GM04504 (cell line): Measurements from ENCODE around the gene LMCD1.
A peak's percentile ranks its signal among the peaks of the same experiment; 100 is the strongest.

ENCODE experiments used
- DNase-seq: peaks from one replicate; pipeline ENCODE4 v3.0.0-alpha.2; 2012; ENCODE audit warnings: low read depth

The LMCD1 gene

GRCh38 chr3:8584661-8585060 lies 83.0 kb downstream of the LMCD1 start:
- no peak for DNase-seq

GRCh38 chr3:8589880-8590556 lies 88.4 kb downstream of the LMCD1 start:
- peak; percentile 69 for DNase-seq

- no peak for DNase-seq
Observed at GRCh38 chr3:8593021-8593827, 91.6 kb downstream of the LMCD1 start.

- no peak for DNase-seq
Observed at GRCh38 chr3:8595252-8595651, 93.6 kb downstream of the LMCD1 start.

GRCh38 chr3:8595695-8596115 lies 94.1 kb downstream of the LMCD1 start:
- DNase-seq = no peak

- no peak for DNase-seq
Observed at GRCh38 chr3:8596321-8597218, 94.9 kb downstream of the LMCD1 start.

GRCh38 chr3:8597219-8597853 lies 95.7 kb downstream of the LMCD1 start:
- no peak for DNase-seq

GRCh38 chr3:8599146-8599545 lies 97.5 kb downstream of the LMCD1 start:
- DNase-seq = no peak

- DNase-seq = no peak
Observed at GRCh38 chr3:8600457-8600856, 98.8 kb downstream of the LMCD1 start.

- no peak for DNase-seq
Observed at GRCh38 chr3:8603115-8603710, 101.6 kb downstream of the LMCD1 start.

- no peak for DNase-seq
Observed at GRCh38 chr3:8604006-8604405, 102.4 kb downstream of the LMCD1 start.

GRCh38 chr3:8604988-8605387 lies 103.4 kb downstream of the LMCD1 start:
- no peak for DNase-seq

GRCh38 chr3:8606701-8607231 lies 105.1 kb downstream of the LMCD1 start:
- DNase-seq = no peak

- DNase-seq = peak; percentile 51
Observed at GRCh38 chr3:8607234-8608040, 105.8 kb downstream of the LMCD1 start.

- no peak for DNase-seq
Observed at GRCh38 chr3:8608041-8608790, 106.6 kb downstream of the LMCD1 start.

GRCh38 chr3:8608791-8609467 lies 107.3 kb downstream of the LMCD1 start:
- DNase-seq = no peak

GRCh38 chr3:8610951-8611350 lies 109.3 kb downstream of the LMCD1 start:
- DNase-seq = no peak

- DNase-seq = no peak
Observed at GRCh38 chr3:8617921-8618320, 116.3 kb downstream of the LMCD1 start.

GRCh38 chr3:8618950-8619349 lies 117.3 kb downstream of the LMCD1 start:
- DNase-seq = no peak
